Tibial artery (tissue), 4 donors: ENCODE measurements around the gene ATP1B4.
"Not testable (repeated sequence)": the region's sequence is repeated elsewhere in the genome, so short reads cannot be mapped to it uniquely, and the experiment has no call there.

ENCODE experiments used
- DNase-seq, 2 donors: peaks; one replicate each; pipeline ENCODE4 v3.0.0-alpha.2; 2019
- H3K27ac ChIP-seq, 2 donors: fragments of 200-600 bp; sonication (generic) in 1 of 2; 1 replicate in 1 of 2; 2 replicates in 1 of 2; pipeline ENCODE4 v1.5.1; 2018 to 2019; ENCODE audit warnings: mild to moderate bottlenecking in 1 of 2
- H3K27me3 ChIP-seq, 2 donors: fragments of 200-600 bp; sonication (generic) in 1 of 2; one replicate each; pipeline versions ENCODE4 v1.5.1 to v1.6.0; 2016 to 2019
- H3K36me3 ChIP-seq, 3 donors: fragments of 200-600 bp; sonication (generic) in 2 of 3; one replicate each; pipeline ENCODE4 v1.5.1; 2016 to 2019; ENCODE audit warnings: mild to moderate bottlenecking in 2 of 3
- H3K4me1 ChIP-seq, 4 donors: fragments of 200-600 bp; sonication (generic) in 2 of 4; 1 replicate in 3 of 4; 2 replicates in 1 of 4; pipeline ENCODE4 v1.5.1; 2016 to 2019
- H3K4me3 ChIP-seq, 2 donors: fragments of 200-600 bp; sonication (generic) in 1 of 2; 1 replicate in 1 of 2; 2 replicates in 1 of 2; pipeline ENCODE4 v1.5.1; 2018 to 2019; ENCODE audit warnings: mild to moderate bottlenecking in 2 of 2
- H3K9me3 ChIP-seq, 3 donors: fragments of 200-600 bp; sonication (generic) in 1 of 3; one replicate each; pipeline ENCODE4 v1.5.1; 2016 to 2019
- CTCF ChIP-seq, 2 experiments: fragments of 200-600 bp in 1 of 2; fragments of 450-650 bp in 1 of 2; IDR thresholded peaks; one replicate each; pipeline ENCODE4 v1.5.1; 2017 to 2019; ENCODE audit warnings: antibody characterized with exemption in 2 of 2, mild to moderate bottlenecking in 1 of 2, moderate library complexity in 1 of 2
- intact Hi-C: fragments of 100-400 bp; cut with DNase I; formaldehyde crosslinking; loops from one replicate; pipeline ENCODE4 v1.15.0; 2023; ENCODE audit warnings: low total_unique reads

The ATP1B4 gene

GRCh38 chrX:120331116-120331515 is 30.8 kb upstream of the ATP1B4 start:
- intact Hi-C loops = no loop called here
- no peak for DNase-seq
- Histone ChIP-seq H3K27ac (no peak overlapping the region), H3K9me3 (peaks cover 0 to 8% (median 0%) of the 10 kb centered on the region in 3 donors), H3K4me3 (no peak overlapping the region), H3K4me1 (no peaks in the 10 kb centered on the region), H3K27me3 (no peaks in the 10 kb centered on the region), H3K36me3 (no peaks in the 10 kb centered on the region)
- TF ChIP-seq CTCF (IDR thresholded peaks at IDR 0.05) = no peak

DNA sequence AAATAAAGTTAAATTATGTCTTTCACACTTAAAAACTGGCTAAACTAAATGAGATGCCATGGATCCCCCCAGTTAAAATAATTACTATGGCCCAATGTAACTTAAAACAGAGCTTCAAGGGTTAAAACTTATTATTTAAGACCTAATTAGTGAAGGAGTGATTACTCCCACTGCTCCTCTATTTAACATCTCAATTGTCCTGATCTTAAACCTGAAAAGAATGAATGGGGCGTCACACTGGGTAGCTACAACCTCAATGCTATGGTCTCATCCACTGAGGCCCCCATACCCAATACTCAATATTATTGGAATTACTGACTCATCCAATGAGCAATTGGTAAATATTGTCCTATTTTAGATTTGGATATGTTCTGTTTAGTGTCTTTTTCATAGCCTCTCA is 29.5 kb upstream of the ATP1B4 start:
- TF ChIP-seq CTCF (IDR thresholded peaks at IDR 0.05) = no peak
- H3K27me3 ChIP-seq = no peaks in the 10 kb centered on the region
- H3K4me3 ChIP-seq = no peak overlapping the region
- intact Hi-C loops = loop anchor here (2.0 kb wide), 1 partner anchor 58 kb away; no protein-coding TSS in a partner anchor
- H3K4me1 ChIP-seq = no peaks in the 10 kb centered on the region
- DNase-seq = no peak
- H3K9me3 ChIP-seq = peaks cover 0 to 20% (median 12%) of the 10 kb centered on the region in 3 donors
- H3K27ac ChIP-seq = no peak overlapping the region
- no peaks in the 10 kb centered on the region for H3K36me3 ChIP-seq

- no peak for DNase-seq
- Histone ChIP-seq H3K4me1 (no peaks in the 10 kb centered on the region), H3K27ac (no peak overlapping the region), H3K4me3 (no peak overlapping the region), H3K36me3 (no peaks in the 10 kb centered on the region), H3K27me3 (no peaks in the 10 kb centered on the region), H3K9me3 (peaks cover 0 to 27% (median 16%) of the 10 kb centered on the region in 3 donors)
- intact Hi-C loops = no loop called here
- TF ChIP-seq CTCF (IDR thresholded peaks at IDR 0.05) = no peak
Measured at GRCh38 chrX:120334151-120334550, 27.7 kb upstream of the ATP1B4 start.

- no peak overlapping the region for H3K27ac ChIP-seq
- TF ChIP-seq CTCF (IDR thresholded peaks at IDR 0.05) = no peak
- H3K9me3 ChIP-seq = peaks cover 0 to 30% (median 16%) of the 10 kb centered on the region in 3 donors
- DNase-seq = no peak
- H3K4me3 ChIP-seq = no peak overlapping the region
- H3K27me3 ChIP-seq = no peaks in the 10 kb centered on the region
- no peaks in the 10 kb centered on the region for H3K4me1 ChIP-seq
- H3K36me3 ChIP-seq = no peaks in the 10 kb centered on the region
- intact Hi-C loops = no loop called here
Measured at GRCh38 chrX:120334603-120335002, 27.3 kb upstream of the ATP1B4 start.

GRCh38 chrX:120335289-120335688 is 26.6 kb upstream of the ATP1B4 start:
- Histone ChIP-seq H3K27ac (no peak overlapping the region), H3K9me3 (peaks cover 0 to 33% (median 16%) of the 10 kb centered on the region in 3 donors), H3K4me3 (no peak overlapping the region), H3K36me3 (no peaks in the 10 kb centered on the region), H3K4me1 (no peaks in the 10 kb centered on the region), H3K27me3 (no peaks in the 10 kb centered on the region)
- no peak for DNase-seq
- no peak for TF ChIP-seq CTCF (IDR thresholded peaks at IDR 0.05)
- intact Hi-C loops = no loop called here

DNA sequence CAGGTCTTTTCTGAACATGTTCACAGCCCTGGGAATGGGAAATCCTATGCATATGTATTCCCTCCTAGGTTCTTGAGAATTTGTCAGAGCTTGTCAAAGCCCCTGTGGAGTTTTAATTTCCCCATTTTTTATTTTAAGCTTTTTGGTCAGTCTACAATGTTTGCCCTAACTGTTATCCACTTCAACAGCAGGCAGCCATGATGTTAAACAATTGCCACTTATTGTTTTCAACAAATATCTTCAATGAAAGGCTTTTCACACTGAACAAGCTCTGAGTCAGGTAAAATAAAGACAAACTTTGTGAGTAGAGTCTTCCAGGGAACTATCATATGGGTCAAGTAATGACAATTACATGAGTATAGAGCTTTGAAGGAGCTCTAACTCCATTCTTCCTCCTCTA is 25.0 kb upstream of the ATP1B4 start:
- Histone ChIP-seq H3K27me3 (no peaks in the 10 kb centered on the region), H3K4me1 (no peaks in the 10 kb centered on the region), H3K4me3 (no peak overlapping the region), H3K27ac (no peak overlapping the region), H3K9me3 (peaks cover 0 to 33% (median 16%) of the 10 kb centered on the region in 3 donors), H3K36me3 (no peaks in the 10 kb centered on the region)
- no peak for TF ChIP-seq CTCF (IDR thresholded peaks at IDR 0.05)
- intact Hi-C loops = no loop called here
- no peak for DNase-seq

DNA sequence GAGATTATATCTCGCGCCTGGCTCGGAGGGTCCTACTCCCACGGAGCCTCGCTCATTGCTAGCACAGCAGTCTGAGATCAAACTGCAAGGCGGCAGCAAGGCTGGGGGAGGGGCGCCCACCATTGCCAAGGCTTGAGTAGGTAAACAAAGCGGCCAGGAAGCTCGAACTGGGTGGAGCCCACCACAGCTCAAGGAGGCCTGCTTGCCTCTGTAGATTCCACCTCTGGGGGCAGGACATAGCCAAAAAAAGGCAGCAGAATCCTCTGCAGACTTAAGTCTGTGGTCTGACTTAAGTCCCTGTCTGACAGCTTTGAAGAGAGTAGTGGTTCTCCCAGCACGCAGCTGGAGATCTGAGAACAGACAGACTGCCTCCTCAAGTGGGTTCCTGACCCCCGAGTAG is 17.3 kb upstream of the ATP1B4 start:
- H3K27ac ChIP-seq, H3K4me3 ChIP-seq, DNase-seq, H3K4me1 ChIP-seq, H3K36me3 ChIP-seq, H3K27me3 ChIP-seq, H3K9me3 ChIP-seq, intact Hi-C loops: not testable (repeated sequence)
